Measurements from ENCODE around the gene AGMO.

GRCh38 chr7:15461576-15461975 lies 100.2 kb downstream of the AGMO start:
- TF ChIP-seq CTCF (IDR thresholded peaks at IDR 0.05) (no peak), POLR2AphosphoS5 (IDR thresholded peaks at IDR 0.05; ENCODE audit: insufficient read depth in 1 of 2, low read depth in 1 of 2) (no peak), POLR2A (IDR thresholded peaks at IDR 0.05) (no peak)
